A549 (cell line): Measurements from ENCODE around the gene IGF1R.

ENCODE experiments used
- ATOH8 ChIP-seq: fragments of 250-450 bp; sonication (Bioruptor Pico); IDR thresholded peaks from 2 replicates; pipeline ENCODE4 v1.5.0; 2020; ENCODE audit warnings: low read depth, mild to moderate bottlenecking, moderate library complexity
- CBX8 ChIP-seq: fragments of 200-600 bp; sonication (generic); IDR thresholded peaks from 2 replicates; pipeline ENCODE4 v1.6.1; 2016
- CTCF ChIP-seq: fragments of >200 bp; sonication (Bioruptor Twin); formaldehyde crosslinking; IDR thresholded peaks from 3 replicates; pipeline ENCODE4 v1.5.1; 2016
- EP300 ChIP-seq, 2 experiments: fragments of >200 bp; sonication (Bioruptor Twin); formaldehyde crosslinking; IDR thresholded peaks; 2 replicates in 1 of 2; 3 replicates in 1 of 2; pipeline ENCODE4 v1.6.1; 2016 to 2017
- HOXA7 ChIP-seq: fragments of 250-450 bp; sonication (Bioruptor Pico); IDR thresholded peaks from 2 replicates; pipeline ENCODE4 v1.5.0; 2020; ENCODE audit warnings: mild to moderate bottlenecking, moderate library complexity
- MAX ChIP-seq: IDR thresholded peaks from 2 replicates; pipeline ENCODE4 v1.6.1; 2012
- NFE2L2 ChIP-seq: fragments of 150-350 bp; conservative IDR thresholded peaks from 2 replicates; pipeline ENCODE4 v1.6.1; 2014; ENCODE audit warnings: low read length
- NR3C1 ChIP-seq: fragments of >200 bp; sonication (Bioruptor Twin); formaldehyde crosslinking; IDR thresholded peaks from 3 replicates; pipeline ENCODE4 v1.6.1; 2017
- PBX3 ChIP-seq: IDR thresholded peaks from 2 replicates; pipeline ENCODE4 v1.6.1; 2012
- POLR2A ChIP-seq: IDR thresholded peaks from 2 replicates; pipeline ENCODE4 v1.6.1; 2012; ENCODE audit warnings: mild to moderate bottlenecking, low read length
- POLR2AphosphoS2 ChIP-seq: conservative IDR thresholded peaks from 2 replicates; pipeline ENCODE4 v1.6.1; 2012; ENCODE audit warnings: low read length, improper control_type of control experiment, inconsistent platforms
- SREBF2 ChIP-seq: fragments of 450-650 bp; IDR thresholded peaks from 2 replicates; pipeline ENCODE4 v1.6.1; 2014; ENCODE audit warnings: mild to moderate bottlenecking, moderate library complexity

GRCh38 chr15:98873441-98874218 lies 225.3 kb downstream of the IGF1R start:
- TF ChIP-seq CTCF (peak; percentile 43), PBX3 (0 out of 2 replicates have a peak, but pooled peaks have one; percentile 58), CBX8 (no peak), POLR2A (no peak; the same call in 1 of the 2 replicates), HOXA7 (CRISPR knock-in tag) (peak; percentile 58; the same call in 1 of the 2 replicates), EP300 (IDR thresholded peaks at IDR 0.05) (peak; percentile 96 to 99), POLR2AphosphoS2 (no peak), MAX (peak; percentile 94), ATOH8 (CRISPR knock-in tag) (peak; percentile 65; the same call in 1 of the 2 replicates), SREBF2 (no peak), NR3C1 (no peak), NFE2L2 (peak; percentile 84)
